ENCODE measurements around the gene PFDN6. TPM values are rescaled to one million over a fixed set of nuclear protein-coding genes. Genes with fewer than 3 reads are reported as not detected.

The PFDN6 gene
- total and polyA plus RNA-seq, 10 of the 15 experiments (the other 5 are each of a cell fraction or from before 2014, with no cell fraction given), result 3.1 to 168 (median 82.6) TPM

DNA sequence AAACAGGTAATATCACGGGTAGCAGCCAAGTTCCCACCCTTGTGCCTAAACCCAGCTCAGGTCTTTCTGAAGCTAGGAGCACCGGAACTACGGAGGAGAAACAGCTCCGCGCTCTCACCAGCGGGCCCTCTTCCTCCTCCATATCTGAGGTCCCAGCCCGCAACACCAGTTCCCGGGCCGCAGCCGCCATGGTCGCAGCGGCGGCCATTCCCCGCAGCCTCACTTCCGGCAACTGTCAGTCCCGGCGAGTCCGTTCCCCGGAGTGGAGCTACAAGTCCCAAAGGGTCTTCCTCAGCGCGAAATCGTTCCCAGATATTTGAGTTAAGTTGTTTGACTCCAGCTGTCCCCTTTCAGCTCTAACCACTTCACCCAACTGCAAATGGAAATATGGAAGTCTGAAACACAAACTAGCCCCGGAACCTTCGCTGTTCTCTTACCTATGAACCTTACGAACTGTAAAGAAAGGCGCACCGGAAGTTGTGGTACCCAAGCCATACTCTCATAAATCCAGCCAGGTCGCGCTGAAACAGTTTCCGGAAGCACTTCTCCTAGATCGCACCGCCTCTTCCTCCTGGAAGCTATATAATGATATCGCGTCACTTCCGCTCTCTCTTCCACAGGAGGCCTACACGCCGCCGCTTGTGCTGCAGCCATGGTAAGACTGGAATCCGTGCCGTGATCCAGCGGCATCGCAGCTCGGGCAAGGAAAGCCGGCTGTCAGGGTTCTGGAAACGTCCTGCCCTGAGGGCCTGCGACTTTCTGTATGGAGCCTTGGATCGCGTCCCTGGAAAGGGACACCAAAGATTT is 17.7 kb upstream of the PFDN6 start, which contains the start of the genes RPS18 and VPS52 (continued):
- no peak for TF ChIP-seq USF2 (IDR thresholded peaks at IDR 0.05; ENCODE audit: borderline replicate concordance, low read depth, low read length)
- TF ChIP-seq TAF1 (IDR thresholded peaks at IDR 0.05; ENCODE audit: borderline replicate concordance, low read depth, low read length), result peak; percentile 98
- TF ChIP-seq HSF1 (IDR thresholded peaks at IDR 0.05; ENCODE audit: low read depth, low read length), result 0 out of 2 replicates have a peak, but pooled peaks have one; percentile 15
- TF ChIP-seq, protein P1, sequence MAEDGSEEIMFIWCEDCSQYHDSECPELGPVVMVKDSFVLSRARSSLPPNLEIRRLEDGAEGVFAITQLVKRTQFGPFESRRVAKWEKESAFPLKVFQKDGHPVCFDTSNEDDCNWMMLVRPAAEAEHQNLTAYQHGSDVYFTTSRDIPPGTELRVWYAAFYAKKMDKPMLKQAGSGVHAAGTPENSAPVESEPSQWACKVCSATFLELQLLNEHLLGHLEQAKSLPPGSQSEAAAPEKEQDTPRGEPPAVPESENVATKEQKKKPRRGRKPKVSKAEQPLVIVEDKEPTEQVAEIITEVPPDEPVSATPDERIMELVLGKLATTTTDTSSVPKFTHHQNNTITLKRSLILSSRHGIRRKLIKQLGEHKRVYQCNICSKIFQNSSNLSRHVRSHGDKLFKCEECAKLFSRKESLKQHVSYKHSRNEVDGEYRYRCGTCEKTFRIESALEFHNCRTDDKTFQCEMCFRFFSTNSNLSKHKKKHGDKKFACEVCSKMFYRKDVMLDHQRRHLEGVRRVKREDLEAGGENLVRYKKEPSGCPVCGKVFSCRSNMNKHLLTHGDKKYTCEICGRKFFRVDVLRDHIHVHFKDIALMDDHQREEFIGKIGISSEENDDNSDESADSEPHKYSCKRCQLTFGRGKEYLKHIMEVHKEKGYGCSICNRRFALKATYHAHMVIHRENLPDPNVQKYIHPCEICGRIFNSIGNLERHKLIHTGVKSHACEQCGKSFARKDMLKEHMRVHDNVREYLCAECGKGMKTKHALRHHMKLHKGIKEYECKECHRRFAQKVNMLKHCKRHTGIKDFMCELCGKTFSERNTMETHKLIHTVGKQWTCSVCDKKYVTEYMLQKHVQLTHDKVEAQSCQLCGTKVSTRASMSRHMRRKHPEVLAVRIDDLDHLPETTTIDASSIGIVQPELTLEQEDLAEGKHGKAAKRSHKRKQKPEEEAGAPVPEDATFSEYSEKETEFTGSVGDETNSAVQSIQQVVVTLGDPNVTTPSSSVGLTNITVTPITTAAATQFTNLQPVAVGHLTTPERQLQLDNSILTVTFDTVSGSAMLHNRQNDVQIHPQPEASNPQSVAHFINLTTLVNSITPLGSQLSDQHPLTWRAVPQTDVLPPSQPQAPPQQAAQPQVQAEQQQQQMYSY (CRISPR knock-in tag; IDR thresholded peaks at IDR 0.05), result 0 out of 2 replicates have a peak, but pooled peaks have one; percentile 39
- peak; percentile 73 for TF ChIP-seq ZZZ3 (IDR thresholded peaks at IDR 0.05; ENCODE audit: control insufficient read depth, insufficient read length, low read depth)
- peak; percentile 99 for TF ChIP-seq SMAD5 (IDR thresholded peaks at IDR 0.05; ENCODE audit: low read depth)
- peak; percentile 92 for TF ChIP-seq IKZF1 (conservative IDR thresholded peaks at IDR 0.05)
- TF ChIP-seq SPI1 (IDR thresholded peaks at IDR 0.05; ENCODE audit: borderline replicate concordance, insufficient read depth, low read depth, low read length), result peak; percentile 66
- TF ChIP-seq ATF3 (IDR thresholded peaks at IDR 0.05; ENCODE audit: borderline replicate concordance, extremely low read depth, low read depth, low read length), result no peak
- TF ChIP-seq POU2F2 (IDR thresholded peaks at IDR 0.05; ENCODE audit: borderline replicate concordance, low read depth, low read length), result peak; percentile 97
- peak; percentile 98 for TF ChIP-seq E2F8 (IDR thresholded peaks at IDR 0.05; ENCODE audit: low read depth, partially characterized antibody)
- no peak for TF ChIP-seq ZBTB4 (CRISPR knock-in tag; IDR thresholded peaks at IDR 0.05)
- no peak for TF ChIP-seq JUND (IDR thresholded peaks at IDR 0.05; ENCODE audit: low read depth, low read length)
